Measurements from ENCODE around the gene TMCO5A.

The TMCO5A gene

GRCh38 chr15:37929238-37929637, 5.2 kb upstream of the TMCO5A start:
- TF ChIP-seq, protein P1, sequence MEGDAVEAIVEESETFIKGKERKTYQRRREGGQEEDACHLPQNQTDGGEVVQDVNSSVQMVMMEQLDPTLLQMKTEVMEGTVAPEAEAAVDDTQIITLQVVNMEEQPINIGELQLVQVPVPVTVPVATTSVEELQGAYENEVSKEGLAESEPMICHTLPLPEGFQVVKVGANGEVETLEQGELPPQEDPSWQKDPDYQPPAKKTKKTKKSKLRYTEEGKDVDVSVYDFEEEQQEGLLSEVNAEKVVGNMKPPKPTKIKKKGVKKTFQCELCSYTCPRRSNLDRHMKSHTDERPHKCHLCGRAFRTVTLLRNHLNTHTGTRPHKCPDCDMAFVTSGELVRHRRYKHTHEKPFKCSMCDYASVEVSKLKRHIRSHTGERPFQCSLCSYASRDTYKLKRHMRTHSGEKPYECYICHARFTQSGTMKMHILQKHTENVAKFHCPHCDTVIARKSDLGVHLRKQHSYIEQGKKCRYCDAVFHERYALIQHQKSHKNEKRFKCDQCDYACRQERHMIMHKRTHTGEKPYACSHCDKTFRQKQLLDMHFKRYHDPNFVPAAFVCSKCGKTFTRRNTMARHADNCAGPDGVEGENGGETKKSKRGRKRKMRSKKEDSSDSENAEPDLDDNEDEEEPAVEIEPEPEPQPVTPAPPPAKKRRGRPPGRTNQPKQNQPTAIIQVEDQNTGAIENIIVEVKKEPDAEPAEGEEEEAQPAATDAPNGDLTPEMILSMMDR (IDR thresholded peaks at IDR 0.05; ENCODE audit: borderline replicate concordance, control extremely low read depth, extremely low read depth, insufficient read depth, missing control alignments) = no peak
- DNase-seq (ENCODE audit: low spot score) = no peak
- in situ Hi-C loops (cut with MboI; ENCODE audit: low sequenced_read_pairs, unreplicated experiment) = no loop called here

DNA sequence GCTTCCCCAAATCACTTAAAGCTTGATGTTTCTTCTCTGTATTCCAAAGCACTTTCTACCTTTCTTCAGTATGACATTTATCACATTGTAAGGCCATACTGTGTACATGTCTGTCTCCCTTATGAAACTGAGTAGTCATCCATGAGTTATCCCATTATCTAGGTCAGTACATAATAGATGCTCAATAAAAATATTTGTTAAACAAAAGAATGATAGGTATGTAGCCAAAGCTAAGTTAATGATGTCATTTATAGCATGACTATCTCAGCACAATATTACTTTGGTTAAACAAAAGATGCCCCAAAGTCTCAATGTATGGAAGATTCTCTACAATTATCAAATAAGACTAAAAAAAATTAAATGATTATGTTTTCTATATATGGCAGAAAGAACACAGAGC, 3.1 kb upstream of the TMCO5A start:
- TF ChIP-seq, protein P1 (IDR thresholded peaks at IDR 0.05; ENCODE audit: borderline replicate concordance, control extremely low read depth, extremely low read depth, insufficient read depth, missing control alignments) = no peak

DNA sequence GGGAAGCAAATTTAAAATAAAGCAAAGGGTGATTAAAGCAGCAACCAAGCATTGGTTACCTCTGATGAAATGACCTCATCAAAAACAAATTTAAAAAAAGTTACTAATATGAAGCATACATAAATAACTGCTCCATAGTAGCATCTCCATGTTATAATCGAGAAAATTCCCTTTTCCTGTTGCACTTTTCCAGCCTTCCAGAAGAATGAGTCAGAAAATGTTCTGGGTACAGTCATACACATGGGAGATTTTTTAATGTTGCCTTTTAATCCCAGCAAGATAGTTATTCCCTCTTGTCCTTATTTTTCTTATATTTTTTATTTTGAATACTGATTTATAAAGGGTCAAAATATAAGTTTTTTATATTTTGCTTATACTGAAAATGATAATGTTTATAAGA, 2.6 kb upstream of the TMCO5A start:
- TF ChIP-seq, protein P1 (IDR thresholded peaks at IDR 0.05; ENCODE audit: borderline replicate concordance, control extremely low read depth, extremely low read depth, insufficient read depth, missing control alignments) = no peak
- DNase-seq (ENCODE audit: low spot score) = no peak
- in situ Hi-C loops (cut with MboI; ENCODE audit: low sequenced_read_pairs, unreplicated experiment) = no loop called here

More for the DNA sequence above, 3.1 kb upstream of the TMCO5A start:
- no peak for DNase-seq (ENCODE audit: low spot score)
- in situ Hi-C loops (cut with MboI; ENCODE audit: low sequenced_read_pairs, unreplicated experiment) = no loop called here

DNA sequence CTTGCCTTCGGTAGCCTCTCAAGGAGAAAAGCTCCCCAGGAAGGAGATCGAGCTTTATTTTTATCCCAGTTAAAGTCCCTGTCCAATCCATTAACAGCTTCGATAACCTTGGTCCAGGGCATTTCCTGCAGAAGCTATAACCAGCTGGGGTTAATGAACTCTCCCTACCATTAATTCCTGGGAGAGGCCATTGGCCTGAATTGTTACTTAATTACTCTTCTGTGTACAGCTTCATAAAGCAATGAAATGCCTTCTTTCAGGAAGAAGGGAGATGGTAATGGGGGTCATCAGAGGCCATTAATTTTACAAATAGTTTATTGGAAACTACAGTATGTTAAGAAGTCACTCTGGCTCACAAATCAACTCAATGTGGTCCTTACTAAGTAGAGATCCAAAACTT, 1.9 kb upstream of the TMCO5A start:
- in situ Hi-C loops (cut with MboI; ENCODE audit: low sequenced_read_pairs, unreplicated experiment) = no loop called here
- DNase-seq (ENCODE audit: low spot score) = no peak
- TF ChIP-seq, protein P1 (IDR thresholded peaks at IDR 0.05; ENCODE audit: borderline replicate concordance, control extremely low read depth, extremely low read depth, insufficient read depth, missing control alignments) = no peak

DNA sequence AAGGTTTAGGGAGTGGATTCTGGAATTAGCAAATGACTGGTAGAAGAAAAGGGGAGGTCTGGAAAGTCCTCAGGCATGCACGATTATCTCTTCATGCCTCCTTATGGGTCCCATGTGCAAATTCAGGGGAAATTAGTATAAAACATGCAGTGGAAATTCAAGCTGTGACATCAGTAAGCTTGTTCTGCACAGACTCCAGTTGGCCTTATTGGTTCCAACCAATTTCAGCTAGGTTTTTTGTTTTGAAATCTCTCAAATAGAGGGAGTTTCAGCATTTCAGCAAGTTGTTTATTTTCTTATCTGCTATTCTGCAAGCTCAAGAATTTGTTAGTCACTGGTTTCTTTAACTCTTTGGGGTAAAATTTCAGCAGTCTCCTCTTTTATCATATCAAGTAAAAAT, 774 bp upstream of the TMCO5A start:
- in situ Hi-C loops (cut with MboI; ENCODE audit: low sequenced_read_pairs, unreplicated experiment) = no loop called here
- DNase-seq (ENCODE audit: low spot score) = no peak
- TF ChIP-seq, protein P1 (IDR thresholded peaks at IDR 0.05; ENCODE audit: borderline replicate concordance, control extremely low read depth, extremely low read depth, insufficient read depth, missing control alignments) = no peak

GRCh38 chr15:37940876-37941275, 6.4 kb downstream of the TMCO5A start:
- no peak for DNase-seq (ENCODE audit: low spot score)
- in situ Hi-C loops (cut with MboI; ENCODE audit: low sequenced_read_pairs, unreplicated experiment) = no loop called here
- TF ChIP-seq, protein P1 (IDR thresholded peaks at IDR 0.05; ENCODE audit: borderline replicate concordance, control extremely low read depth, extremely low read depth, insufficient read depth, missing control alignments) = no peak

DNA sequence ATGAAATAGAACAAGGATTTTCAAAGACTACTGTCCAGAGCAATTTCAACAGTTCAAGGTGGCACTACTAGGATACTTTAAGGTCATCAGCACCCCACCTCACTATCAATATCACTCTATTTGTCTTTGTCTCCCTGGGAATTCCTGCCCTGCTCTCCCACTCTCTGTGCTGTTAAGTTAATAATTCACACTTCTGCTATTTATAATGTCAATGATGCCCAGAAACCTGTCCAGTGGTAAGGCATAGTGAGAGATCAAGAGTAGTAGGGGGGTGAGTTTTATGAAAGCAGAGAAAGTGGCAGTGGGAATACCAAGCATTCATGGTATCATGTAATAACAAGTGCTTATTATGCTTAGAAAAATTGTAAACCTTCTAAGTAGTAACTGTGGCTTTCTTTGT, 7.3 kb downstream of the TMCO5A start:
- in situ Hi-C loops (cut with MboI; ENCODE audit: low sequenced_read_pairs, unreplicated experiment) = no loop called here
- TF ChIP-seq, protein P1 (IDR thresholded peaks at IDR 0.05; ENCODE audit: borderline replicate concordance, control extremely low read depth, extremely low read depth, insufficient read depth, missing control alignments) = no peak
- no peak for DNase-seq (ENCODE audit: low spot score)
